Measurements from ENCODE around the gene UBTD2. TPM values are rescaled to one million over a fixed set of nuclear protein-coding genes. Genes with fewer than 3 reads are reported as not detected.

Gene UBTD2
- total and polyA plus RNA-seq, 8 donors, result 16.2 to 114 (median 93.2) TPM

- no peaks in the 10 kb centered on the region for H3K27me3 ChIP-seq
- H3K9me3 ChIP-seq, result no peaks in the 10 kb centered on the region
- ATAC-seq (no peak), DNase-seq (no peak)
- peaks cover 0 to 7% of the 10 kb centered on the region in 2 donors for H3K36me3 ChIP-seq
- intact Hi-C loops (cut with DNase I), result loop anchor here in 1 of 2 donors (10.0 kb wide), 1 partner anchor 69 kb away; no protein-coding TSS in a partner anchor
- H3K4me3 ChIP-seq, result peak overlapping the region in 1 of 2 donors; percentile 96
- peaks cover 19 to 84% of the 10 kb centered on the region in 2 donors for H3K4me1 ChIP-seq
- peak overlapping the region in 1 of 2 donors; percentile 55 for H3K27ac ChIP-seq
- TF ChIP-seq CTCF (IDR thresholded peaks at IDR 0.05), result no peak
Observed at GRCh38 chr5:172183881-172184280, 99.7 kb downstream of the UBTD2 start.

- Histone ChIP-seq H3K36me3 (peaks cover 0 to 7% of the 10 kb centered on the region in 2 donors), H3K4me3 (no peak overlapping the region), H3K27ac (no peak overlapping the region), H3K4me1 (peaks cover 19 to 97% of the 10 kb centered on the region in 2 donors), H3K9me3 (no peaks in the 10 kb centered on the region), H3K27me3 (no peaks in the 10 kb centered on the region)
- no peak for DNase-seq
- intact Hi-C loops (cut with DNase I), result loop anchor here in 1 of 2 donors (10.0 kb wide), 1 partner anchor 67 kb away; no protein-coding TSS in a partner anchor
- ATAC-seq, result no peak
- TF ChIP-seq CTCF (IDR thresholded peaks at IDR 0.05), result no peak
Observed at GRCh38 chr5:172182291-172182690, 101.3 kb downstream of the UBTD2 start.

GRCh38 chr5:172180936-172181335, 102.6 kb downstream of the UBTD2 start:
- no peaks in the 10 kb centered on the region for H3K9me3 ChIP-seq
- no peak for TF ChIP-seq CTCF (IDR thresholded peaks at IDR 0.05)
- H3K27ac ChIP-seq, result peak overlapping the region in 1 of 2 donors; percentile 94
- peaks cover 0 to 7% of the 10 kb centered on the region in 2 donors for H3K36me3 ChIP-seq
- no peak overlapping the region for H3K4me3 ChIP-seq
- H3K4me1 ChIP-seq, result peaks cover 9 to 99% of the 10 kb centered on the region in 2 donors
- intact Hi-C loops (cut with DNase I), result loop anchor here in 1 of 2 donors (10.0 kb wide), 1 partner anchor 66 kb away; no protein-coding TSS in a partner anchor
- ATAC-seq (no peak), DNase-seq (no peak)
- H3K27me3 ChIP-seq, result no peaks in the 10 kb centered on the region

GRCh38 chr5:172178991-172179989, 104.3 kb downstream of the UBTD2 start:
- H3K9me3 ChIP-seq, result no peaks in the 10 kb centered on the region
- peak overlapping the region in 1 of 2 donors; percentile 19 for H3K4me3 ChIP-seq
- no peak for DNase-seq
- H3K27ac ChIP-seq, result peak overlapping the region; percentile 80 to 94
- H3K27me3 ChIP-seq, result no peaks in the 10 kb centered on the region
- no peak for TF ChIP-seq CTCF (IDR thresholded peaks at IDR 0.05)
- H3K36me3 ChIP-seq, result peaks cover 0 to 7% of the 10 kb centered on the region in 2 donors
- intact Hi-C loops (cut with DNase I), result no loop called here
- peaks cover 8 to 99% of the 10 kb centered on the region in 2 donors for H3K4me1 ChIP-seq
- peak; percentile 32 for ATAC-seq

Measured in left lung (tissue), 10 donors.